Activated CD4-positive, alpha-beta memory T cell treated with anti-CD3 and anti-CD28 coated beads for 36 hours (primary cell): ENCODE results near the gene HGFAC. TPM values are rescaled to one million over a fixed set of nuclear protein-coding genes. Genes with fewer than 3 reads are reported as not detected.

Experiments
- CTCF ChIA-PET: fragments of 350-600 bp; sonication (Branson Sonifier 250); formaldehyde crosslinking; loops from one replicate; lab custom pipeline; 2021; ENCODE audit warnings: antibody characterized with exemption, inconsistent platforms; lab: Charles Lee
- POLR2A ChIA-PET: fragments of 350-600 bp; sonication (Branson Sonifier 250); formaldehyde crosslinking; loops from one replicate; lab custom pipeline; 2021; ENCODE audit warnings: antibody characterized with exemption; lab: Charles Lee
- DNase-seq: peaks from one replicate; pipeline ENCODE4 v3.0.0-alpha.2; 2020
- H3K27ac Mint-ChIP-seq: one replicate; pipeline ENCODE4 v1.8.0; 2021; ENCODE audit warnings: mixed read lengths
- H3K27me3 Mint-ChIP-seq: one replicate; pipeline ENCODE4 v1.8.0; 2021; ENCODE audit warnings: mixed read lengths
- H3K36me3 Mint-ChIP-seq: one replicate; pipeline ENCODE4 v1.8.0; 2021; ENCODE audit warnings: mixed read lengths
- H3K4me1 Mint-ChIP-seq: one replicate; pipeline ENCODE4 v1.8.0; 2021; ENCODE audit warnings: low read depth, mixed read lengths
- H3K4me3 Mint-ChIP-seq: one replicate; pipeline ENCODE4 v1.8.0; 2021; ENCODE audit warnings: mild to moderate bottlenecking, mixed read lengths
- H3K9me3 Mint-ChIP-seq: one replicate; pipeline ENCODE4 v1.8.0; 2021; ENCODE audit warnings: mixed read lengths
- intact Hi-C: fragments of 100-400 bp; cut with micrococcal nuclease; formaldehyde crosslinking; loops from one replicate; pipeline ENCODE4 v1.15.1; 2023
- total RNA-seq, 2 experiments: library from RNA; stranded (reverse); gene quantifications; one replicate each; pipeline ENCODE4 v1.2.3, GENCODE V29; 2021

Gene HGFAC
- total RNA-seq, 2 experiments from 2014 or later, result not detected

DNA sequence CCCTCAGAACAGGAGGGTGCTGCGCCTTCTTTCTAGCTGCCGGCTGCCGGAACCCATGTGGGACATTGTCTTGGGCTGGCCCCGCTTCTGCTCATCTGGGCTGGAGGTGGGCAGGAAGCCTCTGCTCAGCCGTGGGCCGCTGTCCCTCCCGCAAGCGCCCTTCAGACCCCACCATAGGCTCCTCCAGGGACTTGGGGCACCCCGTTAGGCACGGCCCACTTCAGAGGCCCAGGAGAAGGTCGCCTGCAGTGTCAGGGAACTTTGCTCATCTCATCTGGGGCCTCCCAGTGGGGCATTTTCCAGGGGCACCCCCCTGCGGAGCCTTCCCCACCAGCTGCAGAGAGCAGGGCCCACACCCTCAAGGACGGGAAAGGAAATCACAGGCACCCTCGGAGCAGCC is 54.3 kb downstream of the HGFAC start:
- Mint-ChIP-seq H3K36me3 (no peaks in the 10 kb centered on the region), H3K4me3 (no peak overlapping the region), H3K27ac (no peak overlapping the region), H3K4me1 (no peaks in the 10 kb centered on the region), H3K9me3 (no peaks in the 10 kb centered on the region), H3K27me3 (peaks cover 18% of the 10 kb centered on the region)
- no peak for DNase-seq
- intact Hi-C loops, result no loop called here
- POLR2A ChIA-PET, result no interaction called here
- CTCF ChIA-PET, result interaction anchor here (1.0 kb wide), 1 partner anchor 16 kb away, joined by 5 read pairs; no protein-coding TSS in a partner anchor

- Mint-ChIP-seq H3K4me1 (no peaks in the 10 kb centered on the region), H3K27ac (no peak overlapping the region), H3K9me3 (no peaks in the 10 kb centered on the region), H3K27me3 (peaks cover 10% of the 10 kb centered on the region), H3K4me3 (no peak overlapping the region), H3K36me3 (no peaks in the 10 kb centered on the region)
- POLR2A ChIA-PET, result no interaction called here
- DNase-seq, result no peak
- intact Hi-C loops, result no loop called here
- CTCF ChIA-PET, result no interaction called here
Observed at GRCh38 chr4:3497095-3497494, 55.3 kb downstream of the HGFAC start.

- DNase-seq, result no peak
- Mint-ChIP-seq H3K36me3 (no peaks in the 10 kb centered on the region), H3K9me3 (no peaks in the 10 kb centered on the region), H3K27me3 (peaks cover 7% of the 10 kb centered on the region), H3K27ac (no peak overlapping the region), H3K4me3 (no peak overlapping the region), H3K4me1 (no peaks in the 10 kb centered on the region)
- POLR2A ChIA-PET, result no interaction called here
- CTCF ChIA-PET, result no interaction called here
- intact Hi-C loops, result no loop called here
Observed at GRCh38 chr4:3497523-3498389, 56.0 kb downstream of the HGFAC start.

GRCh38 chr4:3498407-3498806 is 56.6 kb downstream of the HGFAC start:
- Mint-ChIP-seq H3K4me1 (peaks cover 3% of the 10 kb centered on the region), H3K36me3 (peaks cover 1% of the 10 kb centered on the region), H3K27me3 (peaks cover 7% of the 10 kb centered on the region), H3K4me3 (no peak overlapping the region), H3K9me3 (no peaks in the 10 kb centered on the region), H3K27ac (no peak overlapping the region)
- ChIA-PET POLR2A (no interaction called here), CTCF (no interaction called here)
- no peak for DNase-seq
- intact Hi-C loops, result no loop called here

Other genes starting within 250 kb of the HGFAC start
- gene MSANTD1, start 192.8 kb upstream of the HGFAC start, total RNA-seq, result under 1 TPM; 0.39 to 0.45 TPM
- 1 to 10 TPM; 8.6 to 8.8 TPM for gene RGS12, start 148.9 kb upstream of the HGFAC start, total RNA-seq
- not detected for gene DOK7, start 21.3 kb downstream of the HGFAC start, total RNA-seq
- gene LRPAP1, start 90.5 kb downstream of the HGFAC start, total RNA-seq, result 10 to 100 TPM; 54.6 to 55.9 TPM